IPS DF 19.7 (cell line): Measurements from ENCODE around the gene KCNQ2.
"Not testable (repeated sequence)": the region's sequence is repeated elsewhere in the genome, so short reads cannot be mapped to it uniquely, and the experiment has no call there.

Source experiments
- DNase-seq: peaks from one replicate; pipeline ENCODE4 v3.0.0-alpha.2; 2013; ENCODE audit warnings: low read depth, low spot score

Gene KCNQ2

DNA sequence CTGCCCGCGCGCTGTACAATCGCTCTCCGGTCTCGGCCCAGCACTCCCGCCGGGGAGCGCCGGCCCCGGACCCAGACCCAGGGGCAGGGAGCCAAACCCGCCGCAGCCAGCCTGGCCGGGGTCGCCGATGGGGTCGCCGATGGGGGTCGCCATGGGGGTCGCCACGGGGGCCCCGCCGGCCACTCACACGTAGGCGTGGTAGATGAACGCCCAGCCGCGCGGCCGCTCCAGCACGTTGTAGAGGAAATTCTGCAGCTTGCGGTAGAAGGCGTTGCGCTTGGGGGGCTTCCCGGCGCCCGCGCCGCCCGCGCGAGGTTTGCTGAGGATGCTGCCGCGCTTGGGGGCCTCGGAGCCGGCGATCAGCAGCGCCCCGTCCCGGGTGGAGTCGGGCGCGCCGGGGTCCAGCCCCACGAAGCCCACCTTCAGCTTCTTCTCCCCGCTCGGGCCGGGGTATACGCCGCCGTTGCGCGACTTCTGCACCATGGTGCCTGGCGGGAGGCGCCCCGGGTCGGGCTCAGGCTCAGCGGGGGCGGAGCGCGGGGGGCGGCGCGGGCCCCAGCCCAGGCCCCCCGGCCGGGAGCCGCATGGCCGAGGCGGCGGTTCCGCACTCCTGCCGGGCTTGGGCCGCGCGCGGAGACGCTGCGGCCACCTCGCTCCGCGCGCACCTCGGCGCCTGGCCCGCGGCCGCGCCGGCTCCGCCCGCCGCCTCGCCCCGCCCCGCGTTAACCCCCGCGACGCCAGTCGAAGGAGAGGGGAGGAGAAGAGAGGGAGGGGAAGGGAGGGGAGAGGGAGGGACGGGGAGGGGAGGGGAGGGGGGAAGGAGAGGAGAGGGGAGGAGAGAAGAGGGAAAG is at the start of gene KCNQ2:
KCNQ2 (minus strand) TSS at position 675 of the 851 bp plus-strand sequence; CDS start at position 483, 192 bp downstream.
- no peak for DNase-seq

DNA sequence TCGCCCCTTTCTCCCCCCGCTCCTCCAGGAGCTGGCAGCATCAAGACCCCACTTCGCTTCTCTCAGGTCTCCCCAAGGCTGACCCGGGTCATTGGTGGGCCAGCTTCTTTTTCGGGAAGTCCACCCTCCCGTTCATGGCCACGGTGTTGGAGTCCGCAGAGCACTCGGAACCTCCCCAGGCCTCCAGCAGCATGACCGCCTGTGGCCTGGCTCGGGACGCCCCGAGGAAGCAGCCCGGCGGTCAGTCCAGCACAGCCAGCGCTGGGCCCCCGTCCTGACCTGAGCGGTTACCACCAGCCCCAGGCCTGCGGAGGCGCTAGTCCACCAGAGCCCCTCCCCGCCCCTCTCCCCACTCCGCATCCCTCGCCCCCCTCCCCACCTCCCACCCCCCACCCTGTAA is 49.1 kb upstream of the KCNQ2 start:
- no peak for DNase-seq

DNA sequence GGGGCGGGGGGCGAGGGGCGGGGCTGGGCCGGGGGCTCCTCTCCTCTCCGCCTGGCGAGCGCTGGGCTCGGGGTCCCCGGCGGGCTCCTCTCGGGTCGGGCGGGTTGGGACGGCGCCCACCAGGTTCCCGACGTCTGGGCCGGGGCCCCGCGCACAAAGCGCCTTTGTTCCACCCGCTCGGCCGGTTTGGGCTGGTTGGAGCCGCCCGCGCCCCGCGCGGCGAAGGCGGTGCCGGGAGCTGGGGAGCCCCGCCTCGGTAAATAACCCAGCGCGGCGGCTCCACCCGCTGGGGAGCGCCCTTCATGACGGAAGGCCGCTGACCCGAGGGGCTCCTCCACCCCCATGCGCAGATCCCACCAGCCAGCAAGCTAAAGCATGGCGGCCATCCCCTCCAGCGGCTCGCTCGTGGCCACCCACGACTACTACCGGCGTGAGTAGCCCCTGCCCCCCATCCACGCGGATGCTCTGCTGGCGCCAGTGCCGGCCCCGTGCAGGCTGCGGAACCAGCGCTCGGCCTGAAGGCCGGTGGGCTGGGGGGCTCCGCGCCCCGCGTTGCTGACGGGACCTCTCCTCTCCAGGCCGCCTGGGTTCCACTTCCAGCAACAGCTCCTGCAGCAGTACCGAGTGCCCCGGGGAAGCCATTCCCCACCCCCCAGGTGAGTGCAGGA is 48.6 kb upstream of the KCNQ2 start:
- DNase-seq = no peak

DNA sequence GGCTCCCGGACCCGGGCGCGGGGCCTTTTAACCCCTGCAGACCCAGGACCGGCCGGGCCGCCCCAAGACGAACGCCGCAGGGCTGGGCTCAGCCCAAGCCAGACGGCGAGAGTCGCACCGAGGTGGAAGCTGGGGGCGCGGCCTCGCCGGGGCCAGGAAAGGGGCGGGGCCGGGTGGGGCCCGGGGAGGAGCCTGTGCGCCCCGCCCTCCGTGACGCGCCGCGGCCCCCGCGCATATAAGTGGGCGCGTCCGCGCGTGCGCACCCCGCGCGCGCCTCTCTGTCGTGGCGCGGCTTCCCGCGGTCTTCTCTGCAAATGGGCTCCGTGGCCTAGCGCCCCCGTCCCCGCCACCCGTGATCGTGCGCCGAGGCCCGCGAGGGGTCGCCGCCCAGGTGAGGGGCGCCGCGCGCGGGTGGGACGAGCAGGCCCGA is 48.1 kb upstream of the KCNQ2 start, which contains the start of gene PPDPF:
PPDPF (plus strand) TSS at position 262 of the 430 bp plus-strand sequence. CDS start 544 bp downstream, outside the sequence.
- no peak for DNase-seq

DNA sequence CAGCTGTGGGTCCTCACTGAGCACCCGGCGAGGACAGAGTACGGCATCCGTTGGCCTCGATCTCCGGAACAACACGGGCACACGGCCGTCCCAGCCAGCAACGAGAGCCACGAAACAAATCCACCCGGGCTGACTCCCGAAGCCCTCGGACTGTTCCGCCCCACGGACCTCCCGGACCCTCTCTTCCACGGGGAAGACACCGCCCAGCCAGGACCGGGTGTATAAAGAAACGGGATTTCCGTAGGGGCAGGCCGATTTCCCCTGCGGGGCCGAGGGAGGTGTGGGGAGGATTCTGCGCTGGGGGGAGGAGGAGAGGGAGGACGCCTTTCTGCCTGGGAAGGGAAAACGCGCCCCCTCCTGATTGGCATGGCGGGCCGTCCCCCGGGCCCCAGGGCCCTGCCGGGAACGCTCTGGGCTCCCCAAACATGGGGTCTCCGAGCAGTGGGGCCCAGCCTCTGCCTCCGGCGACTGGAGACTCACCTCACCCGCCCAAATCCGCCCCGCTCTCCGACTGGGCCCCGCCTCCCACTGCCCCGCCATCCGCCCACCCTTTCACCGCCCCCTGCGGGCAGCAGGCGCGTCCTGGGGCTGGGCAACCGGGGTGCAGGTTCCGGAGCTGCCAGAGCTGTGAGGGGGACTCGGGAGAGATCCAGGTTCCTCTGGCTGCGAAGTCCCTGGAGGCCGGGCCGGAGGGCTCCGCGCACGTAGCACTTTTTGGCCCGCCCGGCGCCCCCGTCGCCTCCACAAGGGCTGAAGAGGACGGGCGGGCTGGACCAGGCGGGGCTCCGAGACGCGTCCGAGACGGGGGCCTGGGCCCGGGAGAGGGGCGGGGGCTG is 47.4 kb upstream of the KCNQ2 start:
- DNase-seq = no peak

DNA sequence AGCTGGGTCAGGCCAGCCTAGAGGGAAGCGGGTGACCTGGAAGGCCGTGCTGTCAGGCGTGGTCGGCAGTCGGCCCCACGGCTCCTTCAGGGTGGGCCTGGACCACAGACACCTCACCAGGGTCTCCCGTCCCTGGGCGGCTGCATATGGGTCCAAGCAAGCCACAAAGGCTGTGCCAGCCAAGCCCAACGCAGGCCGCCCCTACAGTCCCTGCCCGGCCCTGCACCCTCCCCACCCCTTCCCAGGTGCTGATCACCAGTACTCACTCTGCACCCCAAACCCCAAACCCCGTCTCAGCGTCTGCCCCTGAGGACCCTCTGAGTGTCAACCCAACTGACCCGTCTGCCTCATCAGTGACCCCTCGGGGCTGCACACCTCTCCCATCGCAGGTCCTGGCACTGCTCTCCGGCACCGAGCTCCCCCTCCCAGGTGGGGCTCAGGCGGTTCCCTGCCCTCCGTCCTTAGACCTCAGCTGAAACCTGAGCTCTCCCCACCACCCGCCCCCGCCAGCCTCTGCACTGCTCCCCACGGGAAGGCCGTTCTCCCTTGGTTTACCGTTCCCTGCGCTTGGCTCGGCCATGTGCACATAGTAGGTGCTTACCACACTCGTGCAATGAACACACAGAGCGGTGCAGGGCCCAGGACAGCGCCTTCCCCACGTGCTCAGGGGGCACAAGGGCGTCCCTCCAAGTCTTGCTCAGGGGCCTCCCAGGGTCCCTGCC is 46.7 kb upstream of the KCNQ2 start:
- DNase-seq = no peak

DNA sequence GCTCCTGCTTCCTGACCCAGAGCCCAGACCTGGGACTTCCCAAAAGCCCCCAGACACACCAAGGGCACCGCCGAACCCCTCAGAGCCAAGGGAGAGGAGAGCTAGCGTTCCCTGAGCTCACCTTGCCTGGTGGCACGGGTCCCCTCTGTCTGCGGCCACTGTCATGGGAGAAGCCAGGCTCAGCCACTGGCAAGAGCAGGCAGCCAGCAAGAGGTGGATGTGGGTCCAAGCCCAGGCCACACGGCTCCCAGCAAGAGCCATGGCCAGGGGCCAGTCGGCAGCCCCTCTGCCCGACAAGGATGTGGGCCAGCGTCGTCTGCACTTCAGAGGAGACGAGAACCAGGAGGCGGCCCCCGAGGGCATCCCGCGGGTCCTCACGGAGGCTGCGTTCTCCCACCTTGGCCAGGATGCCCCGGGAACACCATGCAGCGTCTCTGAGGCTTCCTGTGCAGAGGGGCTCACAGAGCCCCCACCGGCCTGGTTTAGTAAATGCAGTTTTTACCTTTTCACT is 46.0 kb upstream of the KCNQ2 start:
- no peak for DNase-seq

DNA sequence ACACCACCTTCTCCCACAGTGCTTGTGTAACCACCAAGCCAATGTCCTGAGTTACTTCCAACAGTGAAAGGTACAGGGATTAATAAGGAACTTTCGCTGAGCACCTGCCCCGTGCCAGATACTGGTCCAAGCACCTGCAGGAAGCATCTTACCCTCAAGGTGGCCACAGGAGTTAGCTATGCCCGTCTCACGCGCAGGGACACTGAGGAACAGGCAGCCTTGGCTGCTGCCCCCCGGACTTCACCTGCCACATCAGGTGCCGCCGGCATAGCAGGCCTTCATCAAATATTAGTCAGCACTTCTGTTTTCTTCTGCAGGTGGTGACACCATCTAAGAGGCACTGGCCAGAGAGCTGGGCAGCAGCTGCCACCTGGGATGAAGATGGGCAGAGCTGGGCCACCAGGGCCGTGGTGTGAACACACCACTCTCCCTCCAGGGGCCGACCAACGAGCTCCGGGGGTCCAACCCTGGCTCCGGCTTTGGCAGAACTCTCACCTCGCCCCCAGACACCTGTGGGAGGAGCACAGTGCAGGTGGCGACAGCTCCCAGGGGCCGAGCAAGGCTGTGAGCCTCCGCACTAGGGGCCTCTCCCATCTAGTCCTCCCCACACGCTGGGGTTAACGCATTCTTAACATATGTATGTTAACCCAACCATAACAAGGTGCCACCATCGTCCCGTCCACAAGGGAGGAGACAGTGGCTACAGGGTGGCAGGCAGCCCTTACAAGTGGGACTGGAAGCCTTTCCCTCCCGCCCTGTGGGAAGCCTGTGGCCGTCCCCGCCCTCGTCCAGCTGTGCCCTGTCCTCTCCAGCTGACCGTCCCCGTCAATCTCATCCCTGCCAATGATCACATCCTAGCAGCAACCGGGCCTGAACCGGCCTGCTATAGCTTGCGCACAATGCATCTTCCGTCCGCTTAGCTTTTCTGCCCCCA is 45.2 kb upstream of the KCNQ2 start:
- DNase-seq = no peak

DNA sequence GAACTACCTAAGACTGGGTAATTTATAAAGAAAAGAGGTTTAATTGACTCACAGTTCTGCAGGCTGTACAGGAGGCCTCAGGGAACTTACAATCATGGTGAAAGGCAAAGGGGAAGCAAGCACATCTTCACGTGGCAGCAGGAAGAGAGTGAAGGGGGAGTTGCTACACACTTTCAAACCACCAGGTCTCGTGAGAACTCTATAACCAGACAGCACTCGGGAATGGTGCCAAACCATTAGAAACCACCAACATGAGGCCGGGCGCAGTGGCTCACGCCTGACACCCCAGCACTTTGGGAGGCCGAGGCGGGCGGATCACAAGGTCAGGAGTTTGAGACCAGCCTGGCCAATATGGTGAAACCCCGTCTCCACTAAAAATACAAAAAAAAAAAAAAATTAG is 42.1 kb upstream of the KCNQ2 start:
- not testable (repeated sequence) for DNase-seq

DNA sequence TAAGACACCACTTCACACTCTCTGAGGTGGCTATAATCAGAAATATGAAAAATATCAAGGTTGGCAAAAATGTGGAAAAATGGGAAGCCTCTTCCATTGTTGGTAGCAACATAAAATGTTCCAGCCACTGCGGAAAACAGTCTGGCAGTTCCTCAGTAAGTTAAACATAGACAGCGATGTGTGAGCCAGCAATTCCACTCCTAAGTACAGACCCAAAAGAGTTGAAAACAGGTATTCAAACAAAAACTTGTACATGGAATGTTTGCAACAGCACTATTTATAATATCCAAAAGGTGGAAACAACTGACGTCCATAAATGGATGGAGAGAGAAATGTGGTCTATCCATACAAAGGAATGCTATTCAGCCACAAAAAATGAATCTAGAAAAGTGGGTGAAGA is 40.8 kb upstream of the KCNQ2 start:
- DNase-seq = no peak

DNA sequence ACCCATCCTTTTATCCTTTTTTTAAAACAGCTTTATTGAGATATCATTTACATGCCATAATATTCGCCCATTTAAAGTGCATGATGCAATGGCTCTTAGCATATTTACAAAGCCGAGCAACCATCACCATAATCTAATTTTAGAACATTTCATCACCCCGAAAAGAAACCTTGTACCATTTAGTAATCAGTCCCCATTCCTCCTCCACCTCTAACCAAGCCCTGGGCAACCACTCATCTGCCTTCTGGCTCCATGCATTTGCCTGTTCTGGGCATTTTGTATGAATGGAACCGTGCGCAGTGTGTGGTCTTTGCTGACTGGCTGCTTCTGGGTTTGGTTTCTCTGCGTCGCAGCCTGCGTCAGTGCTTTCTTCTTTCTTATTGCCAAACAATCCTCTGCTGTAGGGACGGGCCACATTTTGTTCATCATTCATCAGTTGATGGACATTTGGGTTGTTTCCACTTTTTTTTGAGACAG is 36.7 kb upstream of the KCNQ2 start:
- no peak for DNase-seq

DNA sequence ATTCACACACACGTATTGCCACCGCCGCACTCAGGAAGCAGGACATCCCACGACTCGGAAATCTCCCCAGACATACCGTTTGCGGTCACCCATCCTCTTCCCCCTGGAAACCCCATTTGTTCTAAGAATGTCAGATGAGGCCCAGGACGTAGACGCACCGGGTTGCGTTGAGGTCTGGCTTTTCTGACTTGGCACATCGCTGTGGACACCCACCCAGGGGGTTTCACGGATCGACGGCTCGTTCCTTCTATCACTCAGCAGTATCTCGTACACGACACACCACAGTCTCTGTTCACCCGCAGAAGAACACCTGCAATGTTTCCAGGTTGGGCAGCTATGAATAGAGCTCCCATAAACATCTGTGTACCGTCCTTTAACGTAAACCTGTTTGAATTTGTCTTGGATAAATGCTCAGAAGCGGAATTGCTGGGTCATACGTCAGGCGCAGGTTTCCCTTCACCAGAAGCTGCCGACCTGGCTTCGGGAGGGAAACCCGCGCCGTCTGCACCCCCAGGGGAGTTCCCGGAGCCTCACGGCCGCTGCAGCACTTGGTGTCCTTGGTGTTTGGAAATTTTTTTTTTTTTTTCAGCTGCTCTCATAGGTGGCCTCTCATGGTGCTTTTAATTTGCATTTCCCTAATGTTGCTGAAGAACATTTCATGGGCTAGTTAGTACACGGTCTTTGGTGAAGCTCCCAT is 35.8 kb upstream of the KCNQ2 start:
- no peak for DNase-seq

DNA sequence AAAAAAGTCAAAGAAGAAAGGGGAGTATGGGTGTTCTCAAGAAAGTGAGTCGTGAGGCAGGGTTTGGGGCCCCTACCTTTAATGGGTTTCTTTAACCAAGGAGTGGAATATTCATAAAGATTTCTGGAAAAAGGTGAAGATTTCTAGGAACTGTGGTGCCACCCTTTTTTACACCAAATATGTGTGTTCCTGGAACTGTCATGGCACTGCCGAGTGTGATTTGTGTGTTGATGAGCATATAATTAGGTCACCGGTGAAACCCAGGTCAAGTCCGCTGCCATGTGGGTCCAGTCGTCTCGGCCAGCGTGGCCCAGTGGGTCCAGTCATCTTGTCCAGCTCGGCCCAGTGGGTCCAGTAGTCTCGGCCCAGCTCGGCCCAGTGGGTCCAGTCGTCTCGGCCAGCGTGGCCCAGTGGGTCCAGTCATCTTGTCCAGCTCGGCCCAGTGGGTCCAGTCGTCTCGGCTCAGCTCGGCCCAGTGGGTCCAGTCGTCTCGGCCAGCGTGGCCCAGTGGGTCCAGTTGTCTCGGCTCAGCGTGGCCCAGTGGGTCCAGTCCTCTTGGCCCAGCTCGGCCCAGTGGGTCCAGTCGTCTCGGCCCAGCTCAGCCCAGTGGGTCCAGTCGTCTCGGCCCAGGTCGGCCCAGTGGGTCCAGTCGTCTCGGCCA is 34.8 kb upstream of the KCNQ2 start:
- DNase-seq = no peak

DNA sequence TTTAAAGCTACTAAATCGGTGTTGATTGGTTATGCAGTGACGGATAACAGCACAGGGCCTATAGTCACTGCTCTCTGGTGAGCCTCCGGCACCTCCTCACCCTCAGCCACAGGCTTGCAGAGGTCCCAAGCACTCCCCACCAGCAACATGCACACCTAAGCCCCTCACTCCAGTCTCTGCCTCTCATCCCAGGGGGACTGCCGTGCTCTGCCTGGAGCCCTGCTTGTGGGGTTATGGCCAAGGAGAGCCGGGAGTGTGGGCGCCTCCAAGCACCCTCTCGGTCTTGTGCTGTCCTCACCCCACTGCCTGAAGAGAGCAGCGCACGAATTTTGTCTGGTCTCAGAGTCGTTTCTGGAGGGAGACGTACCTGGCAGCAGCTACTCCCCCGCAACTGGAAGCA is 33.3 kb upstream of the KCNQ2 start:
- no peak for DNase-seq

DNA sequence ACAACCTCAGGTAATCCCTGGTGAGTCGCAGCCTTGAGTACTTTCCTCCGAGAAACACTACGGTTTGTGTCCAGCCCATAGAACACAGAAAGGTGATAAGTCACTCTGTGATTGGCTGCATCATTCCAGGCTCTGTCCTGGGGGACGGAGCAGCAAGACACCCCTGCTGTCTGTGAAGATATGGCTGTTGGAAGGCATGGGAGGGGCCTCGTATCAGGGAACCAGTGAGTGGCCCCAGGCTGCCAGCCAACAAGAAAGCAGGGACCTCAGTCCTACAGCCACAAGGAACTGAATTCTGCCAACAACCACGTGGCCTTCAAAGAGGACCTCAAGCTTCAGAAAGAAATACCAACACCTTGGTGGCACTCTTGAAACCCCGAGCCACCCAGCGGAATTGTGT is 32.8 kb upstream of the KCNQ2 start:
- DNase-seq = no peak

DNA sequence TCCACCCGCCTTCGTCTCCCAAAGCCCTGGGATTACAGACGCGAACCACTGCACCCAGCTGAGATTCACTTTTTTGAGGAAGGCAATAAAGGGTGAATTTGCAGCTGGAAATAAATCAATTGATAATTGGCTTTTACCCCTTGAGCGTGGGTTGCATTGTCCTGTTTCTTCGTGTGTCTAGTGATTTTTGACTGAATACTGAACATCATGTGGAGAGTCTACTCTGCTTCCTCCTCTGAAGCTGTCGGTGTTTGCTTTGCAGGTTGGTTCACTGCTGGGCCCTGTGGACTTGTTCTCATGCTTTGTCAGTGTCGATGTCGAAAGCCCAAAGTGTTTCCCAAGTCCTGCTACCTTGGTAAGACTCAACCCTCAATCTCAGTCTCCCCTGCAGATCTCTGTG is 32.2 kb upstream of the KCNQ2 start:
- DNase-seq = no peak

DNA sequence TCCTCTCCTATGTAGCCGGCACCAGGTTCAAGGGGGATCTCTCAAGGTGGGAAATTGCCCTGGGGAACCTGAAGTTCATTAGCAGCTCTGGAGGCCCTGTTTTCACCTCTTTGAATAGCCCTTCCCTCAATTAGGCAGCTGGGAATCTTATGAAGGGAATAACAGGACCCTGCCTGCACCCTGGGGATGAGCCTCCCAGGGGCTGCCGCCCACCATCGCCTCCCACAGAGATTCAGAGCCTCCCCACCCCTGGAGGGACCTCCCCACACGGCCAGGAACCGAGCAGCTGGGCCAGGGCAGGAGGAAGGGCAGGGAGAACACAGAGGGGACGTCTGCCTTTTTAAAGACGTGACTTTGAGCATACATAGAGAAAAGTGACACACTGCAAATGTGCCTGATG is 31.1 kb upstream of the KCNQ2 start:
- DNase-seq = no peak

DNA sequence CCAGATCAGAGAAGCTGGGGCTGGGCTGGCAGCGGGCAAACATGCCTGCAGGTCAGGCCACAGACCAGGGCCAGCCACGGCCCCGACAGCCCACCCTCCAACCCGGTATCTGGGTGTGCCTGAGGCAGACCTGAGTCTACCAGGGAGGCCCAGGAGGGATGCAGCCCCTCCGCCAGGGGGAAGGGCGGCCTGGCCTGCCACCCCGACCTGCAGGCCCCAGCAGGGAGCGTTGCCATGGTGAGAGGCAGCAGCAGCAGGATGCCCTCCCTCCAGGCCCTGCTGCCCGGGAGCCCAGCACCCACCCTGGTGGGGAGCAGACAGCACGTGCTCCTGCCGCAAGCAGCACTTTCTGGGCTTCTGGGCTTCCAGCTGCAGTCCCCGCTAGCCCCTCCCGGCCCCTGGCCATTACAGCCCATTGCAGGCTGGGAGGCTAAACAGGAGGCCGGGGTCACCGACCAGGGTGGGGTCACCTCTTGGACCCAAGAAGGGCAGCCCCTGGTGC is 30.3 kb upstream of the KCNQ2 start:
- no peak for DNase-seq
